ENCODE data around the gene UBA52. TPM values are rescaled to one million over a fixed set of nuclear protein-coding genes. Genes with fewer than 3 reads are reported as not detected.

UBA52 gene
- total RNA-seq, 1 experiment from 2014 or later = 1,435 TPM

DNA sequence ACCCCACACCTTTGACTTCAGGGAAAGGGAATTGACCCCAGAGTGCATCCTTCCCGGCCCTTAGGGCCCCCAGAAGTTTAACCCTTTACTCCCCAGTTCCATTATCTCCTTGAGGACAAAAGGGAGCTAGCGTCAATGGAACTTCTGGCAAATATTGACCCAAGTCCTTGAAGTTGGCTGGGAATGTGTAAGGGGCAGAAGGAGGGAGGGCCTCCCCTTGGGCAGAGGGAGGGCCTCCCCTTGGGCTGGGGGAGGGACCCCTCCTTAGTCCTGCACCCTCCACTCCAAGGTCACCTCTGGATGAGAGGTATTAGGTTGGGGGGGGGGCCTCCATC, 38.0 kb downstream of the UBA52 start:
- no peaks in the 10 kb centered on the region for H3K36me3 ChIP-seq
- no peak for DNase-seq
- H3K4me3 ChIP-seq = no peak overlapping the region
- no peaks in the 10 kb centered on the region for H3K9me3 ChIP-seq
- H3K27me3 ChIP-seq = peaks cover 57% of the 10 kb centered on the region

DNA sequence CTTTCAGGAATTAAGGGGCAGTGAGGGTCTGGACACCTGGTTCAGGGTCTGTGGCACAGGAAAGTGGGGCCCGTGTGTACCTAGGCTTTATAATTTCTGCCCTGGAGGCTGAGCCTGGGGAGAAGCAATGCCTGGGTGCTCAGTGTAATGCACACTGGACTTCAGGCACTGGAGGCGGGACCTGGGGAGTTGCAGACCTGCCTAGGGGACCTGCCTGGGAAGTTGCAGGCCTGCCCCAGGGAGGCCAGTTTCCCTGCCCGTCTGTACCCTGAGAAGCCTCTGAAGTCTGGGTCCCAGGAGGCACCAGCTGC, 38.5 kb downstream of the UBA52 start:
- no peak for DNase-seq
- Histone ChIP-seq H3K4me3 (no peak overlapping the region), H3K9me3 (no peaks in the 10 kb centered on the region), H3K36me3 (no peaks in the 10 kb centered on the region), H3K27me3 (peaks cover 55% of the 10 kb centered on the region)

DNA sequence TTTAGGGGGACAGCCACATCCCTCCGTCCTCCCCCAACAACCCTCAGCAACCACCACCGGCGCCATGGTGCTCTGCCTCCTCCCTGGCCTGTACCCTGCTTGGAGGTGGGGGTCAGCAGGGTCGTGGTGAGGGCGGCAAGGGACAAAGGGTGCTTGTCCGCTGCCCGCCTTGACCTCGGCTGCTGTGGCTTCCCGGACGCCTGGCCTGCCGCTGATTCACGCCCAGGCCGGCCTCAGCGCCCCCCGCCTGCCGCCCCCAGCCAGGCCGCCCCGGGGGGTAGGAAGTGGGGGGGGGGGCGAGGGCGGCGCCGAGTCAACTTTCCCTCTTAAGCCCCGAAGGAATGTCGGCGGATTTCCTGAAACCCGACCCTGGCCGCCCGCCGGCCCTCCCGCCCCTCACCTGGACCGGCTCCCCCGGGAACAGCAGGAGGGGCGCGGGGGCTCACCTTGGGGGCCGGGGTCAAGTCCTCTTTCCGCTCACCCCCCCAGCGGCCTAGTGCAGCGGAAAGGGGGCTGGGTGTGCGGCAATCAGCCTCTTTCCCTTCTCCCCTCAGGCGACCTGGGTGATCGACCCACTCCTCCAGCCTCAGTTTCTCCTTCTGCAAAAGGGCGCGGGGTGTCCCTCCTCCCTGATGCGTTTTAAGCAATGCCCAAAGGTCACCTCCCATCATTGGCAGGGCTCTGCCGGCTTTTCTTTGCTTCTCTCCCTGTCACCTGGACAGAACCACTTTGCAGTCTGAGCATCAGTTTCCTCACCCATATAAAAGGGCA, 39.1 kb downstream of the UBA52 start:
- DNase-seq = no peak
- Histone ChIP-seq H3K4me3 (no peak overlapping the region), H3K27me3 (peaks cover 52% of the 10 kb centered on the region), H3K9me3 (no peaks in the 10 kb centered on the region), H3K36me3 (no peaks in the 10 kb centered on the region)

DNA sequence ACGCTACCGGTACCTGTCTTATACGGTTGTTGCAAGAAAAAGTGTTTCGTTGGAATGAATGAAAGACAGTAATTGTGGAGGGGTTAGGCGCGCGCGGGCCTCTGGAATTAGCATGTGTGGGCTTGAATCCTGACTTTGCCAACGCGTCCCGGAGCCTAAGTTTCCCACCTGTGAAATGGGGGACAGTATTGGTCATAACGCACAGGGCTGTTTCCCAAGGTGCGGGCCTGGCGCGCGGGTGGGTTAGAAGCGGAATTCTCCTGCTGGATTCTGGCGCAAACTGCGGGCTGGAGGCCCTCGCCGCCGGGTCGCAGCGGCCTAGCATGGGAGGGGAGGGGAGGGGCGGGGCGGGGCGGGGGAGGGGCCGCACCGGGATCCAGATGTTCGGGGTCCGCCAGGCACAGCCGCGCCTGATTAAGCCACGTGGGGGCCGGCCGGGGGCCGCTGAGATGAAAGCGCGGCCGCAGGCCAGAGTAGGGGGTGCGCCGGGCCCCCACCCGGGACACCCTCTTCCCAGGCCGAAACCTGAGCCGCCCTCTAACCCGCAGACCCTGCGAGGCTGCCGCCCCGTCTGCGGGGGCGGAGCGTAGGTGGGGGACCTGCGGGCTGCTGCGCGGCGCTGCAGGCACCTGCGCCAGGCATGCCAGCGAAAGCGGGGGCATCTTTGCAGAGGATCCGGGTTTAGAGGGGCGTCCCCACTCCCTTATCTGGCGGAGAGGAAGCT, 39.8 kb downstream of the UBA52 start:
- no peak overlapping the region for H3K4me3 ChIP-seq
- no peak for DNase-seq
- no peaks in the 10 kb centered on the region for H3K36me3 ChIP-seq
- peaks cover 49% of the 10 kb centered on the region for H3K27me3 ChIP-seq
- H3K9me3 ChIP-seq = no peaks in the 10 kb centered on the region

- Histone ChIP-seq H3K27me3 (peaks cover 48% of the 10 kb centered on the region), H3K4me3 (peak overlapping the region; percentile 24), H3K36me3 (no peaks in the 10 kb centered on the region), H3K9me3 (no peaks in the 10 kb centered on the region)
- no peak for DNase-seq
Observed at GRCh38 chr19:18612051-18612771, 40.6 kb downstream of the UBA52 start.

GRCh38 chr19:18612772-18613588, 41.3 kb downstream of the UBA52 start, which contains the start of gene TMEM59L:
Gene TMEM59L, plus strand, starts transcription at chr19:18612870. Its CDS starts 89 bp downstream, at chr19:18612959.
- Histone ChIP-seq H3K36me3 (no peaks in the 10 kb centered on the region), H3K27me3 (peaks cover 41% of the 10 kb centered on the region), H3K9me3 (no peaks in the 10 kb centered on the region), H3K4me3 (peak within 1 kb of the TSS; percentile 24)
- DNase-seq = no peak

- Histone ChIP-seq H3K36me3 (no peaks in the 10 kb centered on the region), H3K9me3 (no peaks in the 10 kb centered on the region), H3K27me3 (peaks cover 36% of the 10 kb centered on the region), H3K4me3 (no peak overlapping the region)
- no peak for DNase-seq
Observed at GRCh38 chr19:18613589-18614234, 42.1 kb downstream of the UBA52 start.

- DNase-seq = no peak
- H3K36me3 ChIP-seq = no peaks in the 10 kb centered on the region
- H3K9me3 ChIP-seq = no peaks in the 10 kb centered on the region
- H3K27me3 ChIP-seq = peaks cover 24% of the 10 kb centered on the region
- H3K4me3 ChIP-seq = no peak overlapping the region
Observed at GRCh38 chr19:18616023-18616422, 44.4 kb downstream of the UBA52 start.

DNA sequence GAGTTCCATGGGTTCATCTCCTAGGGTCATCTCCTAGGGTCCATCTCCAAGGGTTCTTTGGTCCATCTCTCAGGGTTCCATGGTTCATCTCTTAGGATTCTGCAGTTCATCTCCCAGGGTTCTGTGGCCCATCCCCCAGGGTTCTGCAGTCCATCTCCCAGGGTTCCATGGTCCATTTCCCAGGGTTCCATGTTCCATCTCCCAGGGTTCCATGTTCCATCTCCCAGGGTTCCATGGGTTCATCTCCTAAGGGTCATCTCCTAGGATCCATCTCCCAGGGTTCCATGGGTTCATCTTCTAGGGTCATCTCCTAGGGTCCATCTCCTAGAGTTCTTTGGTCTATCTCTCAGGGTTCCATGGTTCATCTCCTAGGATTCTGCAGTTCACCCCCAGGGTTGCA, 45.9 kb downstream of the UBA52 start:
- H3K36me3 ChIP-seq = no peaks in the 10 kb centered on the region
- H3K27me3 ChIP-seq = peaks cover 10% of the 10 kb centered on the region
- no peak overlapping the region for H3K4me3 ChIP-seq
- DNase-seq = no peak
- H3K9me3 ChIP-seq = no peaks in the 10 kb centered on the region

DNA sequence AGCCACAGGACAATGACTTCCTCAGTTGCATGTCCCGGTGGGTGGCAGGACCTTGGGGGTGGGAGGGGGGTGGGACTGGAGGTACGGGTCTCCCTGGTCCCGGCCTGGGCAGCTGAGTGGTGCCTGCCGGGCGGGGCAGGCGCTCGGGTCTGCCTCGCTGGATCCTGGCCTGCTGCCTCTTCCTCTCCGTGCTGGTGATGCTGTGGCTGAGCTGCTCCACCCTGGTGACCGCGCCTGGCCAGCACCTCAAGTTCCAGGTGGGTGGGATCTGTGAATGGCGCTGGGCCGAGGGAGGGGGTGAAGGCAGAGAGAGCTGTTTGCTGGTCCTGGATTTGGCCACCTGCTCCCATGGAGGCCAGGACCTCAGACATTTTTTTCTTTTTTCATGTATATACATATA, 46.6 kb downstream of the UBA52 start:
- H3K9me3 ChIP-seq = no peaks in the 10 kb centered on the region
- DNase-seq = no peak
- H3K27me3 ChIP-seq = peaks cover 3% of the 10 kb centered on the region
- no peak overlapping the region for H3K4me3 ChIP-seq
- H3K36me3 ChIP-seq = no peaks in the 10 kb centered on the region

DNA sequence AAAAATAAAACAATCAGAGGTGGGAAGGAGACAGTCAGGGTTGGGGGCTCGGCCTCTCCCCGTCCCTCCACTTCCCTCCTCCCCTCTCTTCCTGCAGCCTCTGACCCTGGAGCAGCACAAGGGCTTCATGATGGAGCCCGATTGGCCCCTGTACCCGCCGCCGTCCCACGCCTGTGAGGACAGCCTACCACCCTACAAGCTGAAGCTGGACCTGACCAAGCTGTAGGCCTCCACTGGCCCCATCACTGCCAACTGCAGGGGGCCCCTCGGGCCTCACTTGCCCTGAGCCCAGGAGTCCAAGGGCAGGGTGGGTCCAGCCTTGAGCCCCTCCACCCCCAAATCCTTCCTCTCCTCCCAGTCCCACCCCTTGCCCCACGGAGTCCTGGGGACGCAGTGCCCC, 48.7 kb downstream of the UBA52 start:
- Histone ChIP-seq H3K36me3 (no peaks in the 10 kb centered on the region), H3K27me3 (no peaks in the 10 kb centered on the region; the same call in 1 of the 2 replicates), H3K4me3 (no peak overlapping the region), H3K9me3 (no peaks in the 10 kb centered on the region)
- DNase-seq = no peak

DNA sequence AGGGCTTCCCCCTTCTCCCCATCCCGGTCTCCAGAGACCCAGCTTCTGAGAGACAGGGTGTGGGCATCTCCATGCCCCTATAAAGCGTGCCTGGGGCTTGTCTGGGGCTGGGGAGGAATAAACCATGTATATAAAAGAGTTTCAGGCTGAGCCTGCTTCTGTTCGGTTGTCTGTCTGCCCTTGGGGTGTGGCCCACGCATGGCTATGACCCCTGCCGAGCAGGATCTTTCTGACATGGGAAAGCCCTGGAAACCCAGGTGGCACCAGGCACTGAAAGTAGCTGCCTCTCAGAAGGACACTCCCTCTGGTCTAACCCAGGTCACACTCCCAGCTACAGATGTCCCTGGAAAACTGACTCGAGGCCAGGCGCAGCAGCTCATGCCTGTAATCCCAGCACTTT, 49.2 kb downstream of the UBA52 start:
- no peak overlapping the region for H3K4me3 ChIP-seq
- no peak for DNase-seq
- H3K9me3 ChIP-seq = no peaks in the 10 kb centered on the region
- no peaks in the 10 kb centered on the region for H3K36me3 ChIP-seq
- no peaks in the 10 kb centered on the region for H3K27me3 ChIP-seq

- DNase-seq = no peak
- Histone ChIP-seq H3K9me3 (no peaks in the 10 kb centered on the region), H3K27me3 (no peaks in the 10 kb centered on the region), H3K4me3 (no peak overlapping the region), H3K36me3 (no peaks in the 10 kb centered on the region)
Observed at GRCh38 chr19:18626906-18627305, 55.2 kb downstream of the UBA52 start.

Measured in MG63 (cell line).